A172 (cell line): Measurements from ENCODE around the gene ATP1A2. TPM values are rescaled to one million over a fixed set of nuclear protein-coding genes. Genes with fewer than 3 reads are reported as not detected.
A peak's percentile ranks its signal among the peaks of the same experiment; 100 is the strongest.

ENCODE experiments used
- DNase-seq: peaks from one replicate; pipeline ENCODE4 v3.0.0-alpha.2; 2015; ENCODE audit warnings: low spot score
- total RNA-seq: library from RNA; depleted of rRNA; stranded (reverse); fragments of >200 nt; shearing (Covaris generic); gene quantifications from 2 replicates; pipeline ENCODE4 v1.2.3, GENCODE V29; 2014; rRNA removed

The ATP1A2 gene
- 0.22 and 0.84 TPM in 2 replicates for total RNA-seq

- no peak for DNase-seq
Measured at GRCh38 chr1:160115545-160116282, at the start of gene ATP1A2. ATP1A2 (plus strand) TSS chr1:160115759; CDS start chr1:160115862, 103 bp downstream.

- no peak for DNase-seq
Measured at GRCh38 chr1:160066829-160067745, 48.5 kb upstream of the ATP1A2 start.

GRCh38 chr1:160068225-160068624 is 47.3 kb upstream of the ATP1A2 start:
- DNase-seq = no peak

- DNase-seq = no peak
Measured at GRCh38 chr1:160069460-160070231, 45.9 kb upstream of the ATP1A2 start, which contains the start of gene KCNJ10. KCNJ10 (minus strand) TSS chr1:160070160; CDS start chr1:160042532, 27,628 bp downstream.

GRCh38 chr1:160070243-160071163 is 45.1 kb upstream of the ATP1A2 start:
- DNase-seq = peak; percentile 56

- DNase-seq = no peak
Measured at GRCh38 chr1:160071289-160071688, 44.3 kb upstream of the ATP1A2 start.

GRCh38 chr1:160074865-160075264 is 40.7 kb upstream of the ATP1A2 start:
- DNase-seq = no peak

- DNase-seq = no peak
Measured at GRCh38 chr1:160075836-160076235, 39.7 kb upstream of the ATP1A2 start.

GRCh38 chr1:160076295-160076694 is 39.3 kb upstream of the ATP1A2 start:
- DNase-seq = no peak

- no peak for DNase-seq
Measured at GRCh38 chr1:160077486-160077885, 38.1 kb upstream of the ATP1A2 start.

GRCh38 chr1:160078512-160079195 is 36.9 kb upstream of the ATP1A2 start:
- DNase-seq = peak; percentile 69

- no peak for DNase-seq
Measured at GRCh38 chr1:160079448-160079847, 36.1 kb upstream of the ATP1A2 start.

GRCh38 chr1:160080381-160081100 is 35.0 kb upstream of the ATP1A2 start:
- DNase-seq = no peak

GRCh38 chr1:160081261-160081936 is 34.2 kb upstream of the ATP1A2 start, which contains the start of gene KCNJ9:
KCNJ9 (plus strand) TSS chr1:160081538; CDS start chr1:160084031, 2,493 bp downstream.
- DNase-seq = no peak

- DNase-seq = no peak
Measured at GRCh38 chr1:160082487-160082886, 33.1 kb upstream of the ATP1A2 start.

- DNase-seq = no peak
Measured at GRCh38 chr1:160082926-160083325, 32.6 kb upstream of the ATP1A2 start.

GRCh38 chr1:160083968-160084770 is 31.4 kb upstream of the ATP1A2 start:
- no peak for DNase-seq

GRCh38 chr1:160084771-160085321 is 30.7 kb upstream of the ATP1A2 start:
- no peak for DNase-seq
